ENCODE results near the gene BBS10. TPM values are rescaled to one million over a fixed set of nuclear protein-coding genes. Genes with fewer than 3 reads are reported as not detected.
"Not testable (repeated sequence)": the region's sequence is repeated elsewhere in the genome, so short reads cannot be mapped to it uniquely, and the experiment has no call there.

Gene BBS10
- total RNA-seq, 4 donors from 2014 or later, result 2.5 to 5.2 (median 3.1) TPM

DNA sequence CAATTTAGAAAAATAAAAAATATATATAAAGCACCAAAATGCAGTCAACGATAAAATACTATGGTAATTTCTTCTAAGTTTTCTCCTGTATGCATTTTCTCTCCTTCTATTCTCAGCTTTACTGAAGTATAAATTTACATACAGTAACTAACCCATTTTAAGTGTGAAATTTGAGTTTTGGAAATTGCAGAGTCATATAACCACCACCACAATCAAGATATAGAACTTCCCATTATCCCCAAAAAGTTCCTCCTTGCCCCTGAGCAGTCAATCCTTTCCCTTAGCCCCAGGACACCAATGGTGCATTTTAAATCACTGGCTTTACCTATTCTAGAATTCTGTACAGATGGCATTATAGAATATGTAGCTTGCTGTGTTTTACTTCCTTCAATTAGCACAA lies 31.0 kb upstream of the BBS10 start:
- H3K4me1 ChIP-seq, result no peaks in the 10 kb centered on the region
- no peak for DNase-seq
- TF ChIP-seq, protein P1, sequence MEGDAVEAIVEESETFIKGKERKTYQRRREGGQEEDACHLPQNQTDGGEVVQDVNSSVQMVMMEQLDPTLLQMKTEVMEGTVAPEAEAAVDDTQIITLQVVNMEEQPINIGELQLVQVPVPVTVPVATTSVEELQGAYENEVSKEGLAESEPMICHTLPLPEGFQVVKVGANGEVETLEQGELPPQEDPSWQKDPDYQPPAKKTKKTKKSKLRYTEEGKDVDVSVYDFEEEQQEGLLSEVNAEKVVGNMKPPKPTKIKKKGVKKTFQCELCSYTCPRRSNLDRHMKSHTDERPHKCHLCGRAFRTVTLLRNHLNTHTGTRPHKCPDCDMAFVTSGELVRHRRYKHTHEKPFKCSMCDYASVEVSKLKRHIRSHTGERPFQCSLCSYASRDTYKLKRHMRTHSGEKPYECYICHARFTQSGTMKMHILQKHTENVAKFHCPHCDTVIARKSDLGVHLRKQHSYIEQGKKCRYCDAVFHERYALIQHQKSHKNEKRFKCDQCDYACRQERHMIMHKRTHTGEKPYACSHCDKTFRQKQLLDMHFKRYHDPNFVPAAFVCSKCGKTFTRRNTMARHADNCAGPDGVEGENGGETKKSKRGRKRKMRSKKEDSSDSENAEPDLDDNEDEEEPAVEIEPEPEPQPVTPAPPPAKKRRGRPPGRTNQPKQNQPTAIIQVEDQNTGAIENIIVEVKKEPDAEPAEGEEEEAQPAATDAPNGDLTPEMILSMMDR (IDR thresholded peaks at IDR 0.05), result no peak
- TF ChIP-seq POLR2A (IDR thresholded peaks at IDR 0.05), result no peak
- no peaks in the 10 kb centered on the region for H3K27me3 ChIP-seq
- H3K27ac ChIP-seq, result no peak overlapping the region
- H3K4me3 ChIP-seq, result no peak overlapping the region
- H3K36me3 ChIP-seq, result peaks cover 0 to 43% (median 0%) of the 10 kb centered on the region in 3 donors
- no peaks in the 10 kb centered on the region for H3K9me3 ChIP-seq

- not testable (repeated sequence) for H3K4me1 ChIP-seq, DNase-seq
- peaks cover 0 to 49% (median 0%) of the 10 kb centered on the region in 3 donors for H3K36me3 ChIP-seq
Observed at GRCh38 chr12:76376876-76377275, 28.7 kb upstream of the BBS10 start.

GRCh38 chr12:76375939-76376338 lies 27.7 kb upstream of the BBS10 start:
- Histone ChIP-seq H3K36me3 (peaks cover 0 to 49% (median 0%) of the 10 kb centered on the region in 3 donors), H3K4me1 (no peaks in the 10 kb centered on the region), H3K4me3 (no peak overlapping the region), H3K27ac (no peak overlapping the region), H3K9me3 (no peaks in the 10 kb centered on the region), H3K27me3 (no peaks in the 10 kb centered on the region)
- TF ChIP-seq, protein P1 (IDR thresholded peaks at IDR 0.05), result no peak
- no peak for TF ChIP-seq POLR2A (IDR thresholded peaks at IDR 0.05)
- DNase-seq, result no peak

More at GRCh38 chr12:76376876-76377275, 28.7 kb upstream of the BBS10 start:
- not testable (repeated sequence) for H3K27me3 ChIP-seq, H3K4me3 ChIP-seq, H3K27ac ChIP-seq, H3K9me3 ChIP-seq

DNA sequence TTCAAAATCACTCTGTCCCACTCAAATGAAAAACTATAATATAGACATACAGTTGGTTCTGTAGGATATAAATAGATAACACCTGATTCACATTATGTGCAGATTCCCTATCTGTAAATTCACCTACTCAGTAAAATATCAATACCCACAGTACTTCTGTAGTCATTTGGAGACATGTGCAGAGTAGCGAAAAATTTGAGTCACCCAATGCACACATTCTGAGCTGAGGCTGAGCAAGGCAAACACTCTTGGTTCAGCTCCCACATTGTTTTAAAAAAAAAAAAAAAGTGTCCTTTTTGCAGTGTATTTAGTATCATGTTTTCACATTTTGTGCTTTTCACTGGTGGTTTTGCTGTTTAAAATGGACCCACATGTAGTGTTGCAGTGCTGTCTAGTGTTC lies 27.3 kb upstream of the BBS10 start:
- TF ChIP-seq POLR2A (IDR thresholded peaks at IDR 0.05), result no peak
- TF ChIP-seq, protein P1 (IDR thresholded peaks at IDR 0.05), result no peak
- Histone ChIP-seq H3K4me1 (no peaks in the 10 kb centered on the region), H3K27me3 (no peaks in the 10 kb centered on the region), H3K27ac (no peak overlapping the region), H3K4me3 (no peak overlapping the region), H3K9me3 (no peaks in the 10 kb centered on the region), H3K36me3 (peaks cover 0 to 52% (median 0%) of the 10 kb centered on the region in 3 donors)
- no peak for DNase-seq

- Histone ChIP-seq H3K4me3 (no peak overlapping the region), H3K27me3 (no peaks in the 10 kb centered on the region), H3K36me3 (peaks cover 0 to 62% (median 0%) of the 10 kb centered on the region in 3 donors), H3K9me3 (no peaks in the 10 kb centered on the region), H3K4me1 (no peaks in the 10 kb centered on the region), H3K27ac (no peak overlapping the region)
- TF ChIP-seq, protein P1 (IDR thresholded peaks at IDR 0.05), result no peak
- TF ChIP-seq POLR2A (IDR thresholded peaks at IDR 0.05), result no peak
- DNase-seq, result no peak
Observed at GRCh38 chr12:76374386-76375020, 26.3 kb upstream of the BBS10 start.

GRCh38 chr12:76368230-76368629 lies 20.0 kb upstream of the BBS10 start:
- no peak overlapping the region for H3K4me3 ChIP-seq
- no peaks in the 10 kb centered on the region for H3K27me3 ChIP-seq
- no peaks in the 10 kb centered on the region for H3K9me3 ChIP-seq
- H3K4me1 ChIP-seq, result no peaks in the 10 kb centered on the region
- TF ChIP-seq POLR2A (IDR thresholded peaks at IDR 0.05), result no peak
- TF ChIP-seq, protein P1 (IDR thresholded peaks at IDR 0.05), result no peak
- DNase-seq, result no peak
- no peak overlapping the region for H3K27ac ChIP-seq
- peaks cover 0 to 73% (median 0%) of the 10 kb centered on the region in 3 donors for H3K36me3 ChIP-seq

Data from Peyer's patch (tissue), 4 donors.